ENCODE results near the gene TTC9.

DNA sequence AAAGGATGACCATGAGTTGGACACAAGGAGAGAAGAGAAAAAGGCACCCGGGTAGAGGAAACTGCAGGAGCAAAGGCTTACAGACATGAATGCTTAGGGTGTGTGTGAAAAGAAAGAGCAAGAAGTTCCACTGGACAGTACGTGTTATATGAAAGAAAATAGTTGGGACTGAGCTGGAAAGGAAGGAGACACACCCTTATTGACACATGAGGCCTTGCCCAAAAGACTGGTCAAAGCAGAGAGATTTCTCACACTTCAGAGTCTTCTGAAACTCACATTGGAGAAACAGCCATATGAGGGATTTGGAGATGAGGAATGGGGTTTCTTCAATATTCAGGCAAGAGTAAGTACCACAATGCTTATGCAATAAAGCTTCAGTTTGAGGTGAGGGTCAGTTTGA is 56.0 kb downstream of the TTC9 start:
- TF ChIP-seq, protein P1, sequence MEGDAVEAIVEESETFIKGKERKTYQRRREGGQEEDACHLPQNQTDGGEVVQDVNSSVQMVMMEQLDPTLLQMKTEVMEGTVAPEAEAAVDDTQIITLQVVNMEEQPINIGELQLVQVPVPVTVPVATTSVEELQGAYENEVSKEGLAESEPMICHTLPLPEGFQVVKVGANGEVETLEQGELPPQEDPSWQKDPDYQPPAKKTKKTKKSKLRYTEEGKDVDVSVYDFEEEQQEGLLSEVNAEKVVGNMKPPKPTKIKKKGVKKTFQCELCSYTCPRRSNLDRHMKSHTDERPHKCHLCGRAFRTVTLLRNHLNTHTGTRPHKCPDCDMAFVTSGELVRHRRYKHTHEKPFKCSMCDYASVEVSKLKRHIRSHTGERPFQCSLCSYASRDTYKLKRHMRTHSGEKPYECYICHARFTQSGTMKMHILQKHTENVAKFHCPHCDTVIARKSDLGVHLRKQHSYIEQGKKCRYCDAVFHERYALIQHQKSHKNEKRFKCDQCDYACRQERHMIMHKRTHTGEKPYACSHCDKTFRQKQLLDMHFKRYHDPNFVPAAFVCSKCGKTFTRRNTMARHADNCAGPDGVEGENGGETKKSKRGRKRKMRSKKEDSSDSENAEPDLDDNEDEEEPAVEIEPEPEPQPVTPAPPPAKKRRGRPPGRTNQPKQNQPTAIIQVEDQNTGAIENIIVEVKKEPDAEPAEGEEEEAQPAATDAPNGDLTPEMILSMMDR (conservative IDR thresholded peaks at IDR 0.05; ENCODE audit: low read depth, low read length) = no peak
- no peak for TF ChIP-seq EZH2 (IDR thresholded peaks at IDR 0.05; ENCODE audit: borderline replicate concordance, low read depth, low read length, poor library complexity, severe bottlenecking)

Measured in A673 (cell line).